22Rv1 (cell line): ENCODE results near the gene PRDM11.

Experiments used
- ZFX ChIP-seq: fragments of 450-650 bp; IDR thresholded peaks from 2 replicates; pipeline ENCODE4 v1.6.1; 2017; ENCODE audit warnings: antibody characterized with exemption, borderline replicate concordance
- TF ChIP-seq, protein P1 (sequence below): fragments of 450-650 bp; IDR thresholded peaks from 2 replicates; pipeline ENCODE4 v1.5.1; 2017; ENCODE audit warnings: mild to moderate bottlenecking

DNA sequence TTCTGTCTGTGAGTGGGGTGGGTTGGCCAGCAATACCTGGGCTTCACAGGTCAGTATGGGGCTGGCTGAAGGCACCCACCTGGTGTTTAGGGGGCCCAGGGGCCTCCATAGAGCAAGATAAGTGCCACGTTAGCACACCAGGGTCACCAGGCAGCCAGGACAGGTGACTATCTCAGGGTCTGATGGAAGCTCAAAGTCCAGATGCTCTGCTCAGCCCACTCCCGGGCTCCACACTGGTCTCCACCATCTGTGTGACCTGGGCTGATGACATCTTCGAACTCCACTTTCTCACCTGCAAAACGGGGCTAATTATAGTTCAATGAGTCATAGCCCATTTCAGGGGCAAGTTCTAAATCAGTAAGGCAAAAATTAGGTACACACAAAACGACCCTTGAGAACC lies 39.4 kb upstream of the PRDM11 start:
- TF ChIP-seq, protein P1, sequence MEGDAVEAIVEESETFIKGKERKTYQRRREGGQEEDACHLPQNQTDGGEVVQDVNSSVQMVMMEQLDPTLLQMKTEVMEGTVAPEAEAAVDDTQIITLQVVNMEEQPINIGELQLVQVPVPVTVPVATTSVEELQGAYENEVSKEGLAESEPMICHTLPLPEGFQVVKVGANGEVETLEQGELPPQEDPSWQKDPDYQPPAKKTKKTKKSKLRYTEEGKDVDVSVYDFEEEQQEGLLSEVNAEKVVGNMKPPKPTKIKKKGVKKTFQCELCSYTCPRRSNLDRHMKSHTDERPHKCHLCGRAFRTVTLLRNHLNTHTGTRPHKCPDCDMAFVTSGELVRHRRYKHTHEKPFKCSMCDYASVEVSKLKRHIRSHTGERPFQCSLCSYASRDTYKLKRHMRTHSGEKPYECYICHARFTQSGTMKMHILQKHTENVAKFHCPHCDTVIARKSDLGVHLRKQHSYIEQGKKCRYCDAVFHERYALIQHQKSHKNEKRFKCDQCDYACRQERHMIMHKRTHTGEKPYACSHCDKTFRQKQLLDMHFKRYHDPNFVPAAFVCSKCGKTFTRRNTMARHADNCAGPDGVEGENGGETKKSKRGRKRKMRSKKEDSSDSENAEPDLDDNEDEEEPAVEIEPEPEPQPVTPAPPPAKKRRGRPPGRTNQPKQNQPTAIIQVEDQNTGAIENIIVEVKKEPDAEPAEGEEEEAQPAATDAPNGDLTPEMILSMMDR, result no peak
- no peak for TF ChIP-seq ZFX
